Anterior cingulate cortex (tissue), 58 donors: ENCODE data around the gene CEACAM20.
"Not testable (repeated sequence)": the region's sequence is repeated elsewhere in the genome, so short reads cannot be mapped to it uniquely, and the experiment has no call there.

ENCODE experiments used
- DNase-seq, 58 donors: peaks; one replicate each; lab custom pipeline; 2025; lab: John Stamatoyannopoulos, UW

Gene CEACAM20

DNA sequence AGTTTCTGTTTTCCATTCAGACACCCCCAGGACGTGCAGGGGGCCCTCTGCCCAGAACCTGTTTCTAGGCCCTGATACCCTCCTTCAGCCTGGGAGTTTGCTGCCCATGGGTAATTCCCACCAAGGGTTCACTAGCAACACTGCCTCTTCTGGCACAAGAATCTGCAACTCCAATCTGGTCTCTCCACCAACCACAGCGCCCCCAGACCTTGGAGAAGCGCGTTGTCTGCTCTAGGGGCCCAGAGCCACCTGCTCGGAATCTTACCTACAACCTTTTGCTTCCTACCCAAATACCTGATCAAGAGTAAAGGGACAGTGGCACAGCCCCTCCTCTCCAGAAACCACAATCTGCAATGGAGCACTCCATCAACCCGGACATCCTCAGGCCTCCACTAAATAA is 29.9 kb downstream of the CEACAM20 start:
- DNase-seq = no peak

DNA sequence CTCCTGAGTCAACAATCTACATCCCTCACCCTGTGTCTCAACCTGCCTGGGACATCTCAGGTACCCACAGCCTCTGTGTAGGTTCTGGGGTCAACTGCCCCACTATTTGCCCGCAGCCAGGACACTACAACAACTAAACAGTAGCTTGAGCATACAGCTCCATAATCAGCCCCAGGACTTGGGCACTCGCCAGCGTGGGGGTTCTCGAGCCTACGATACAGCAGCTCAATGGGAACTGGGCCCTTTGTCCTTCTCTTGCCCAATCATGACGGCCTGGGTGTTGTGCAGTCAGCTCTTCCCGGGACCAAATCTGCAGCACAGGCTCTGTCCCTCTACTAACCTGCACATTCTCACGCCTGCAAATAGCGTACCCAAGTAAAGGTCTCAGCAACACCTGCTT is 30.5 kb downstream of the CEACAM20 start:
- DNase-seq = no peak

DNA sequence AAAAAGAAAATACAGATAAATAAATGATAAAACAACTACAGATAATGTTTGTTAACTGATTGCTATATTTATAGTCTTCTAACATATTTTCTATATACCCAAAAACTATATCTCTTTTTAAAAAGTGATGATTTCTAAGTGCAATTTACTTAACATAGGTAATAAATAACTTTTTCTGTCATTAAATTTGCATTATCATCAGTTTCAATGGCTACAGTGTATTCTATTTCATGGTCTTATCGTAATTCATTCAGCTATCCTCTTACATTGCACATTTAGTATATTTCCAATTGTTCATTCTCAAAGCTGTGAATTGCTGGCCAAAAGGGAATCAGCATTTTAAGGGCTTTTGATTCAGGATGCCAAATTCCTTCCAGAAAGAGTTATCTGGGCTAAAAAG is 32.8 kb downstream of the CEACAM20 start:
- no peak for DNase-seq

DNA sequence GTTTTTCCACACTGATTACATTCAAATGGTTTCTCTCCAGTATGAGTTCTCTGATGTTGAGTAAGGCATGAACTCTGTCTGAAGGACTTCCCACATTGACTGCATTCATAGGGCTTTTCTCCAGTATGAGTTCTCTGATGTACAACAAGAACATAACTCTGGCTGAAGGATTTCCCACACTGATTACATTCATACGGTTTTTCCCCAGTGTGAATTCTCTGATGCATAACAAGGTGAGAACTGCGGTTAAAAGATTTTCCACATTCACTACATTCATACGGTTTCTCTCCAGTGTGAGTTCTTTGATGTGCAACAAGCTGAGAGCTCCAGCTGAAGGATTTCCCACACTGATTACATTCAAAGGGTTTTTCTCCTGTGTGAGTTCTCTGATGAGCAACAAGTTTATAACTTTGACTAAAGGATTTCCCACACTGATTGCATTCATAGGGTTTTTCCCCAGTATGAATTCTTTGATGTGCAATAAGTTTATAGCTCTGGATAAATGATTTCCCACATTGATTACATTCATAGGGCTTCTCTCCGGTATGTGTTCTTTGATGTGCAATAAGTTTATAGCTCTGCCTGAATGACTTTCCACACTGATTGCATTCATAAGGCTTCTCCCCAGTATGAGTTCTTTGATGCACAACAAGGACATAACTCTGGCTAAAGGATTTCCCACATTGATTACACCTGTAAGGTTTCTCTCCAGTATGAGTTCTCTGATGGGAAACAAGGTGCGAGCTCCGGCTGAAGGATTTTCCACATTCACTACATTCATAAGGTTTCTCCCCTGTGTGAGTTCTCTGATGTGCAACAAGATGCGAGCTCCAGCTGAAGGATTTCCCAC is 52.7 kb downstream of the CEACAM20 start:
- DNase-seq = no peak

DNA sequence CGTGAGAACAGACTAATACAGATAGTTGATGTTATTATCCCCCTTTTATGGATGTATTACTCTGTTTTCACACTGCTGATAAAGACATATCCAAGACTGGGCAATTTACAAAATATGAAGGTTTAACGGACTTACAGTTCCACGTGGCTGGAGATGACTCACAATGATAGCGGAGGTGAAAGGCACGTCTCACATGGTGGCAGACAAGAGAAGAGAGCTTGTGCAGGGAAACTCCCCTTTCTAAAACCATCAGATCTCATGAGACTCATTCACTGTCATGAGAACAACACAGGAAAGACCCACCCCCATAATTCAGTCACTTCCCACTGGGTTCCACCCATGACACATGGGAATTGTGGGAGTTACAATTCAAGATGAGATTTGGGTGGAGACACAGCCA is 60.7 kb downstream of the CEACAM20 start:
- not testable (repeated sequence) for DNase-seq

DNA sequence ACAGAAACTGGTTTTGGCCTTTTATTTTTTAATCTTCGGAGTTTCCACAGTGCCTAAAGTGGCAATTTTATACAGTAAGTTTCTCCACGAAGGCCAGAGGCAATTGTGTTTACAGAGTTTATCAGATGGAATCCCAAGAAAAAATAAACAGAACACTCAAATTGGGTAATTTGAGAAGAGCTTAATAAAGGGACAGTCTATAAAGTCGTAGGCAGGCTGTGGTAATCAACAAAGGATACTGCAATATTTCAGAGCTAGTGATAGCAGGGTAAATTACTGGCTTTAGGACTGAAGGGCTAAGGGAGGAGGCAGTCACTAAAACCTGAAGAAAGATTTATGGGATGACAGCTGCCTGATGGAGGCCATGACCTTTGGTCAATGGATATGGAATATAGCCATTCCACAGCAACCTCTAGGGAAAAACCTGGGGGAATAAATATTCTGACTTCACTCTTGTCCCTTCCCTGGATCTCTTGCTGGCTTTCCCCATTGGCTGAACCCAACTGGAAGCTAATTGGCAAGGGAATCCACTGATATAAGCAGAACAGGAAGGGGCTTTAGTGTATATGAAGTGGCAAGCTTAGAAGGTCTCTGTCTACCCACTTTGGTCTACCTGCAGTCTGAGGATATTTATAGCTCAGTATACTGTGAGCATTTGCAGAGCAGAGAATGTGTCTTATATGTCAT is 66.7 kb downstream of the CEACAM20 start:
- not testable (repeated sequence) for DNase-seq
